ENCODE data around the gene ADIPOR2. TPM values are rescaled to one million over a fixed set of nuclear protein-coding genes. Genes with fewer than 3 reads are reported as not detected.
"Not testable (repeated sequence)": the region's sequence is repeated elsewhere in the genome, so short reads cannot be mapped to it uniquely, and the experiment has no call there.

ADIPOR2 gene
- total and polyA plus RNA-seq, 10 of the 15 experiments (the other 5 are each of a cell fraction or from before 2014, with no cell fraction given), result 8.6 to 65.0 (median 38.0) TPM

DNA sequence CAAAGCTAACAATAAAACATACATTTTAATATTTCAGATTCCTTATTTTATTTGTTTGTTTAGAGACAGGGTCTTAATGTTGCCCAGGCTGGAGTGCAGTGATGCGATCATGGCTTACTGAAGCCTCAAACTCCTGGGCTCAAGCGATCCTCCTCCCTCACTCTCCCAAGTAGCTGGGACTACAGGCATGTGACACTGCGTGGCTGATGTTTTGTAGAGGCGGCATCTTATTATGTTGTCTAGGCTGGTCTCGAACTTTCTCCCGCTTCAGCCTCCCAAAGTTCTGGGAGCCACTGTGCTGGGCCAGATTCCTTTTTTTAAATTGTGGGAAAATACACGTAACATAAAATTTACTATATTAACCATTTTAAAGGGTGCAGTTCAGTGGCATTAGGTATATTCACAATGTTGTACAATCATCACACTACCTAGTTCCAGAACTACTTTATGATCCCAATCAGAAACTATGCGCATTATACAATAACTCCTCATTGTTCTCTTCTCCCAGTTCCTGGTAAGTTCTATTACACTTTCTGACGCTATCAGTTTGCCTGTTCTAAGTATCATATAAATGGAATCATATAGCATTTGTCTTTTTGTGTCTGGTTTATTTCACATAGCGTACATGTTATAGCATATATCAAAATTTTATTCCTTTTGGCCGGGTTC is 40.3 kb downstream of the ADIPOR2 start:
- peaks cover 24% of the 10 kb centered on the region for H3K79me2 ChIP-seq (ENCODE audit: control insufficient read depth, insufficient read depth, low read length)
- POLR2A ChIA-PET, result no interaction called here
- FAIRE-seq (no peak), DNase-seq (ENCODE audit: low read depth, low spot score) (no peak), ATAC-seq (no peak)
- H3K4me2 ChIP-seq (ENCODE audit: control insufficient read depth, insufficient read depth), result no peak overlapping the region
- SMC1A ChIA-PET (ENCODE audit: uncharacterized antibody, unreplicated experiment), result interaction anchor here (0.7 to 1.0 kb wide), 3 partner anchors 8 to 24 kb away, joined by 3 read pairs; no protein-coding TSS in a partner anchor
- H3K36me3 ChIP-seq (ENCODE audit: control insufficient read depth in 2 of 2, insufficient read depth in 2 of 2, low read length in 1 of 2), result no peaks in the 10 kb centered on the region
- H3K9me3 ChIP-seq (replicated peaks; ENCODE audit: control insufficient read depth, insufficient read depth, low read length), result no peaks in the 10 kb centered on the region
- no peak overlapping the region for H3K27ac ChIP-seq (ENCODE audit: control insufficient read depth, insufficient read depth)
- no peaks in the 10 kb centered on the region for H4K20me1 ChIP-seq (ENCODE audit: control insufficient read depth, insufficient read depth)
- over 99% methylated on average over 11 of the region's 11 CpGs for WGBS (ENCODE audit: insufficient coverage, insufficient replicate concordance, low lambda C conversion rate, missing lambda C conversion rate)
- CTCF ChIA-PET, result interaction anchor here (0.6 to 1.8 kb wide), 3 partner anchors 60 to 634 kb away, joined by 3 to 4 read pairs (median 3); no protein-coding TSS in a partner anchor
- no peak overlapping the region for H3K9ac ChIP-seq (ENCODE audit: control insufficient read depth, insufficient read depth, low read length)
- H2AFZ ChIP-seq (ENCODE audit: control insufficient read depth, low read depth, low read length), result no peak overlapping the region
- in situ Hi-C loops (cut with MboI) (no loop called here), intact Hi-C loops (cut with micrococcal nuclease; ENCODE audit: unreplicated experiment) (no loop called here)
- H3K4me3 ChIP-seq, result no peak overlapping the region
- no peaks in the 10 kb centered on the region for H3K4me1 ChIP-seq (ENCODE audit: control insufficient read depth, insufficient read depth, low read length)
- RAD21 ChIA-PET (ENCODE audit: unreplicated experiment), result no interaction called here
- TF ChIP-seq, protein P1, sequence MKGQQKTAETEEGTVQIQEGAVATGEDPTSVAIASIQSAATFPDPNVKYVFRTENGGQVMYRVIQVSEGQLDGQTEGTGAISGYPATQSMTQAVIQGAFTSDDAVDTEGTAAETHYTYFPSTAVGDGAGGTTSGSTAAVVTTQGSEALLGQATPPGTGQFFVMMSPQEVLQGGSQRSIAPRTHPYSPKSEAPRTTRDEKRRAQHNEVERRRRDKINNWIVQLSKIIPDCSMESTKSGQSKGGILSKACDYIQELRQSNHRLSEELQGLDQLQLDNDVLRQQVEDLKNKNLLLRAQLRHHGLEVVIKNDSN (IDR thresholded peaks at IDR 0.05; ENCODE audit: borderline replicate concordance, extremely low read length, insufficient read depth, low read depth, low read length), result no peak
- no TSS peak for BruUV-seq (replicated peaks)
- H3K27me3 ChIP-seq (replicated peaks in 1 of 2; ENCODE audit: control insufficient read depth in 2 of 2, insufficient read depth in 2 of 2, low read length in 1 of 2), result no peaks in the 10 kb centered on the region

DNA sequence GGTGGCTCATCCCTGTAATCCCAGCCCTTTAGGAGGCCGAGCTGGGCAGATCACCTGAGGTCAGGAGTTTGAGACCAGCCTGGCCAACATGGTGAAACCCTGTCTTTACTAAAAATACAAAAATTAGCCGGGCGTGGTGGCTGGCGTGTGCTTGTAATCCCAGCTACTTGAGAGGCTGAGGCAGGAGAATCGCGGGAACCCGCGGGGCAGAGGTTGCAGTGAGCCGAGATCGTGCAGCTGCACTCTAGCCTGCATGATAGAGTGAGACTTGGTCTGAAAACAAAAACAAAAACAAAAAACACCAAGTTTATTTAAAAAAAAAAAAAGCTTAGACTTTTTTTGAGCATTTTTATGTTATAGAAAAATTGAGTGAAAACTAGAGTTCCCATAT is 40.8 kb downstream of the ADIPOR2 start:
- H2AFZ ChIP-seq (ENCODE audit: control insufficient read depth, low read depth, low read length), result not testable (repeated sequence)

More for the DNA sequence above, 40.8 kb downstream of the ADIPOR2 start:
- H4K20me1 ChIP-seq (ENCODE audit: control insufficient read depth, insufficient read depth); H3K36me3 ChIP-seq (ENCODE audit: control insufficient read depth in 2 of 2, insufficient read depth in 2 of 2, low read length in 1 of 2); H3K9me3 ChIP-seq (replicated peaks; ENCODE audit: control insufficient read depth, insufficient read depth, low read length); H3K4me2 ChIP-seq (ENCODE audit: control insufficient read depth, insufficient read depth); in situ Hi-C loops (cut with MboI); RAD21 ChIA-PET (ENCODE audit: unreplicated experiment); DNase-seq (ENCODE audit: low read depth, low spot score); H3K9ac ChIP-seq (ENCODE audit: control insufficient read depth, insufficient read depth, low read length); H3K4me3 ChIP-seq; POLR2A ChIA-PET; BruUV-seq (replicated peaks); H3K27me3 ChIP-seq (replicated peaks in 1 of 2; ENCODE audit: control insufficient read depth in 2 of 2, insufficient read depth in 2 of 2, low read length in 1 of 2); H3K4me1 ChIP-seq (ENCODE audit: control insufficient read depth, insufficient read depth, low read length); H3K27ac ChIP-seq (ENCODE audit: control insufficient read depth, insufficient read depth); intact Hi-C loops (cut with micrococcal nuclease; ENCODE audit: unreplicated experiment); SMC1A ChIA-PET (ENCODE audit: uncharacterized antibody, unreplicated experiment); FAIRE-seq; ATAC-seq: not testable (repeated sequence)
- WGBS (ENCODE audit: insufficient coverage, insufficient replicate concordance, low lambda C conversion rate, missing lambda C conversion rate), result 95% methylated on average over 10 of the region's 10 CpGs
- H3K79me2 ChIP-seq (ENCODE audit: control insufficient read depth, insufficient read depth, low read length), result peaks cover 23% of the 10 kb centered on the region
- CTCF ChIA-PET, result interaction anchor here (0.6 to 1.8 kb wide), 2 partner anchors 79 to 633 kb away, joined by 3 to 4 read pairs; no protein-coding TSS in a partner anchor

Data from GM12878 (cell line).